CD4-positive, CD25-positive, alpha-beta regulatory T cell (primary cell): ENCODE measurements around the gene DNAJB14. TPM values are rescaled to one million over a fixed set of nuclear protein-coding genes. Genes with fewer than 3 reads are reported as not detected.
"Not testable (repeated sequence)": the region's sequence is repeated elsewhere in the genome, so short reads cannot be mapped to it uniquely, and the experiment has no call there.

Experiments
- ATAC-seq, 2 donors: fragments of 150-1000 bp; cut with Tn5 transposase; one replicate each; pipeline ENCODE4 v1.10.0; 2021; ENCODE audit warnings: low read depth in 2 of 2, moderate number of reproducible peaks in 2 of 2, moderate library complexity in 1 of 2
- DNase-seq, 3 donors: peaks; one replicate each; pipeline versions ENCODE4 v3.0.0 to v3.0.0-alpha.2; 2012 to 2022; ENCODE audit warnings: mixed read lengths in 1 of 3
- H3K27ac ChIP-seq: one replicate; pipeline ENCODE4 v1.7.0; 2013; ENCODE audit warnings: mild to moderate bottlenecking, low read length; ENCODE audit not compliant: insufficient read depth, poor library complexity, severe bottlenecking
- H3K27me3 ChIP-seq: one replicate; pipeline ENCODE4 v1.7.0; 2013; ENCODE audit warnings: low read length; ENCODE audit not compliant: control insufficient read depth, insufficient read depth
- H3K36me3 ChIP-seq: one replicate; pipeline ENCODE4 v1.7.0; 2013; ENCODE audit warnings: mild to moderate bottlenecking, low read length, moderate library complexity; ENCODE audit not compliant: control insufficient read depth, insufficient read depth
- H3K4me1 ChIP-seq: 2 replicates; pipeline ENCODE4 v1.7.0; 2013; ENCODE audit warnings: mild to moderate bottlenecking, low read length; ENCODE audit not compliant: insufficient read depth, control insufficient read depth, poor library complexity, severe bottlenecking
- H3K4me3 ChIP-seq: one replicate; pipeline ENCODE4 v1.7.0; 2013; ENCODE audit warnings: low read depth, mild to moderate bottlenecking, low read length, moderate library complexity
- H3K9me3 ChIP-seq, 2 experiments: 1 replicate in 1 of 2; 2 replicates in 1 of 2; pipeline ENCODE4 v1.7.0; 2013; ENCODE audit warnings: low read length in 2 of 2, mild to moderate bottlenecking in 1 of 2, moderate library complexity in 1 of 2; ENCODE audit not compliant: control insufficient read depth in 2 of 2
- H3K27ac Mint-ChIP-seq, 3 donors: one replicate each; pipeline ENCODE4 v1.8.0; 2020 to 2022; ENCODE audit warnings: mild to moderate bottlenecking in 3 of 3, mixed read lengths in 3 of 3, moderate library complexity in 2 of 3
- H3K27me3 Mint-ChIP-seq: one replicate; pipeline ENCODE4 v1.8.0; 2022; ENCODE audit warnings: mild to moderate bottlenecking, mixed read lengths
- H3K36me3 Mint-ChIP-seq: one replicate; pipeline ENCODE4 v1.8.0; 2020; ENCODE audit warnings: mixed read lengths
- H3K4me1 Mint-ChIP-seq, 4 donors: one replicate each; pipeline ENCODE4 v1.8.0; 2020 to 2022; ENCODE audit warnings: mixed read lengths in 4 of 4, mild to moderate bottlenecking in 1 of 4
- H3K4me3 Mint-ChIP-seq, 4 donors: one replicate each; pipeline ENCODE4 v1.8.0; 2020 to 2022; ENCODE audit warnings: mild to moderate bottlenecking in 4 of 4, mixed read lengths in 4 of 4, moderate library complexity in 3 of 4
- H3K9me3 Mint-ChIP-seq, 7 donors: one replicate each; pipeline ENCODE4 v1.8.0; 2020 to 2022; ENCODE audit warnings: mixed read lengths in 7 of 7, mild to moderate bottlenecking in 3 of 7, moderate library complexity in 2 of 7
- polyA plus RNA-seq, 4 donors: library from polyadenylated mRNA; unstranded; fragments of 300-500 nt; fragmentation: Illumina TruSeq; gene quantifications; one replicate each; pipeline ENCODE4 v1.2.3, GENCODE V29; 2021
- total RNA-seq: library from RNA; stranded (reverse); gene quantifications from one replicate; pipeline ENCODE4 v1.2.3, GENCODE V29; 2022

DNAJB14 gene
- total and polyA plus RNA-seq, 5 donors from 2014 or later: 50.3 to 66.1 (median 54.3) TPM

DNA sequence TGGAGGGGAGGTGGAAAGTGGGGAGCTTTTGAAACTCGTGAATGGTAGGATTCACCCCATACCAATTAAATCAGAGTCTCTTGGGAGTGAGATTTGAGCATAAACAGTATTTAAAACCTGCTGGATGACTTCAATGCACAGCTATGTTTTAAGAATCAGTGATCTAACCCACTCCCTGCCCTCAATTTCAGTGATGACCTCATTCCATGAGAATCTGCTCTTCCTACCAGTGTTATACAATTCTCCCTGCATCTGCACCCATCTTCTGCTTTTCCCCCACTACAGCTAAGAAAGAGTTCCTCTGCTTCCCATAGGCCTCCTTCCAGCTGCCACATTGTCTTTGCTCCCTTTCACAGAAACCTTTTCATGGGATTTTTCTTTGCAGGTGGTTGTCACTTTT, 21.9 kb upstream of the DNAJB14 start:
- Mint-ChIP-seq H3K4me1 (peaks cover 17 to 43% (median 21%) of the 10 kb centered on the region in 4 donors), H3K27ac (no peak overlapping the region), H3K36me3 (no peaks in the 10 kb centered on the region), H3K4me3 (no peak overlapping the region), H3K27me3 (peaks cover 23% of the 10 kb centered on the region), H3K9me3 (peaks cover 0 to 5% (median 1%) of the 10 kb centered on the region in 7 donors)
- peaks cover 19% of the 10 kb centered on the region for H3K4me1 ChIP-seq
- no peak overlapping the region for H3K4me3 ChIP-seq
- ATAC-seq: no peak
- no peaks in the 10 kb centered on the region for H3K36me3 ChIP-seq
- DNase-seq: no peak
- H3K9me3 ChIP-seq: no peaks in the 10 kb centered on the region
- H3K27ac ChIP-seq: no peak overlapping the region
- H3K27me3 ChIP-seq: peaks cover 2% of the 10 kb centered on the region

GRCh38 chr4:99966692-99967091, 20.3 kb upstream of the DNAJB14 start:
- no peaks in the 10 kb centered on the region for H3K36me3 Mint-ChIP-seq
- no peaks in the 10 kb centered on the region for H3K36me3 ChIP-seq

GRCh38 chr4:99965674-99966350, 19.4 kb upstream of the DNAJB14 start:
- H3K4me3 Mint-ChIP-seq: peak overlapping the region; percentile 40 to 76 (median 50)
- peak overlapping the region in 1 of 3 donors; percentile 21 for H3K27ac Mint-ChIP-seq
- peaks cover 19% of the 10 kb centered on the region for H3K4me1 ChIP-seq
- H3K36me3 Mint-ChIP-seq: no peaks in the 10 kb centered on the region
- peaks cover 13% of the 10 kb centered on the region for H3K27me3 Mint-ChIP-seq
- H3K27ac ChIP-seq: no peak overlapping the region
- no peaks in the 10 kb centered on the region for H3K36me3 ChIP-seq
- peaks cover 0 to 2% (median 0%) of the 10 kb centered on the region in 7 donors for H3K9me3 Mint-ChIP-seq
- H3K27me3 ChIP-seq: no peaks in the 10 kb centered on the region
- H3K9me3 ChIP-seq: no peaks in the 10 kb centered on the region
- H3K4me3 ChIP-seq: peak overlapping the region; percentile 69
- ATAC-seq (peak; percentile 64 to 75), DNase-seq (peak in 2 of 3 donors; percentile 53 to 55)
- peaks cover 17 to 43% (median 24%) of the 10 kb centered on the region in 4 donors for H3K4me1 Mint-ChIP-seq

More at GRCh38 chr4:99966692-99967091, 20.3 kb upstream of the DNAJB14 start:
- Histone ChIP-seq H3K27ac (no peak overlapping the region), H3K9me3 (no peaks in the 10 kb centered on the region), H3K4me1 (peaks cover 19% of the 10 kb centered on the region), H3K4me3 (peak overlapping the region; percentile 69), H3K27me3 (no peaks in the 10 kb centered on the region)
- peak overlapping the region in 1 of 3 donors; percentile 21 for H3K27ac Mint-ChIP-seq
- ATAC-seq (no peak), DNase-seq (no peak)
- H3K9me3 Mint-ChIP-seq: peaks cover 0 to 2% (median 0%) of the 10 kb centered on the region in 7 donors
- H3K4me3 Mint-ChIP-seq: no peak overlapping the region
- peaks cover 13% of the 10 kb centered on the region for H3K27me3 Mint-ChIP-seq
- peaks cover 17 to 43% (median 23%) of the 10 kb centered on the region in 4 donors for H3K4me1 Mint-ChIP-seq

GRCh38 chr4:99965173-99965572, 18.8 kb upstream of the DNAJB14 start:
- Mint-ChIP-seq H3K4me3 (peak overlapping the region in 2 of 4 donors; percentile 5 to 56), H3K9me3 (peaks cover 0 to 2% (median 0%) of the 10 kb centered on the region in 7 donors), H3K4me1 (peaks cover 17 to 43% (median 24%) of the 10 kb centered on the region in 4 donors), H3K27ac (peak overlapping the region in 1 of 3 donors; percentile 10), H3K36me3 (no peaks in the 10 kb centered on the region), H3K27me3 (peaks cover 13% of the 10 kb centered on the region)
- ATAC-seq: no peak
- no peaks in the 10 kb centered on the region for H3K9me3 ChIP-seq
- H3K27me3 ChIP-seq: no peaks in the 10 kb centered on the region
- H3K27ac ChIP-seq: no peak overlapping the region
- H3K4me3 ChIP-seq: peak overlapping the region; percentile 69
- DNase-seq: no peak
- peaks cover 19% of the 10 kb centered on the region for H3K4me1 ChIP-seq
- H3K36me3 ChIP-seq: no peaks in the 10 kb centered on the region

DNA sequence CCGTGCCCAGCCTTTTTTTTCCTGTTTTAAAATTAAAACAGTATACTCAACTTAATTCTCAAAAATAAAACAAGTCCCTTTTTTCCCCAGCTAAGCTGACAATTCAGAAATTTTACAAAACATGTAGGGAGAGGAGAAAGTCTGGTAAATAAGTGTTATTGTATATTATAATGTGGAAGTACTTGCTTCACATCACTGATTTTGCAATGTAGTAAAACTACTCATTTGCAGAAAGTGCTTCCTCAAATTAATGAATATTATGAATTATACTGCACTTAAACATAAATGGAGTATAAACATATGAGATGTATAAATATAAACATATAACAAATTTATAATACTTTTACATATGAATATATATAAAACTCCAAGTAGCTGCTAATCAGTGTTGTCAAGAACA, 15.3 kb upstream of the DNAJB14 start:
- no peaks in the 10 kb centered on the region for H3K9me3 ChIP-seq
- ATAC-seq: no peak
- no peak overlapping the region for H3K4me3 Mint-ChIP-seq
- H3K4me1 ChIP-seq: peaks cover 19% of the 10 kb centered on the region
- no peak overlapping the region for H3K27ac Mint-ChIP-seq
- peaks cover 0 to 6% (median 0%) of the 10 kb centered on the region in 7 donors for H3K9me3 Mint-ChIP-seq
- H3K36me3 Mint-ChIP-seq: peaks cover 6% of the 10 kb centered on the region
- DNase-seq: no peak
- no peak overlapping the region for H3K27ac ChIP-seq
- H3K27me3 Mint-ChIP-seq: peaks cover 8% of the 10 kb centered on the region
- no peaks in the 10 kb centered on the region for H3K36me3 ChIP-seq
- no peaks in the 10 kb centered on the region for H3K27me3 ChIP-seq
- peaks cover 16 to 30% (median 23%) of the 10 kb centered on the region in 4 donors for H3K4me1 Mint-ChIP-seq
- H3K4me3 ChIP-seq: no peak overlapping the region

DNA sequence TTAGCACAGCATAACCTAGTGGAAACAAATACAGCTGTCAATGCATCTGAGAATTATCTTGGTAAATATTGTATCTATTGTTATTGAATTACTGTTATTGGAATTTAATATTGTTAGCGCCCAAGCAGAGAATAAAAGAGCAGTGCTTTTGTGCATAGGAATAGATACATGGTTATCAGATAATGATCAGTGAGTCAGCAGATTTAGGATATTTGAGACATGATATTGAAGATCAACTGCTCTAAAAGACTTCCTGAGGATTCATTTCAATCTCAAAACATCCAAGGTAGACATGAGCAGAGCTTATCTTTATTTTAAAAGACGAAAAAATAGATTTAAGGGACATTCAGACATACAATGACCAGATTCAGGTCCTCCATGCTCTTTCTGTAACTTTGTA, 14.2 kb upstream of the DNAJB14 start:
- H3K4me1 Mint-ChIP-seq: peaks cover 10 to 19% (median 17%) of the 10 kb centered on the region in 4 donors
- H3K4me3 Mint-ChIP-seq: no peak overlapping the region
- no peak for ATAC-seq
- no peak overlapping the region for H3K27ac ChIP-seq
- H3K27me3 Mint-ChIP-seq: peaks cover 4% of the 10 kb centered on the region
- H3K4me1 ChIP-seq: peaks cover 9% of the 10 kb centered on the region
- DNase-seq: no peak
- no peak overlapping the region for H3K4me3 ChIP-seq
- no peaks in the 10 kb centered on the region for H3K9me3 ChIP-seq
- H3K9me3 Mint-ChIP-seq: peaks cover 0 to 6% (median 1%) of the 10 kb centered on the region in 7 donors
- H3K27me3 ChIP-seq: no peaks in the 10 kb centered on the region
- H3K36me3 ChIP-seq: no peaks in the 10 kb centered on the region
- H3K27ac Mint-ChIP-seq: no peak overlapping the region
- peaks cover 6% of the 10 kb centered on the region for H3K36me3 Mint-ChIP-seq

GRCh38 chr4:99958207-99958606, 11.8 kb upstream of the DNAJB14 start:
- H3K27ac ChIP-seq, H3K4me3 Mint-ChIP-seq, ATAC-seq, H3K27me3 ChIP-seq, H3K4me1 ChIP-seq, H3K4me3 ChIP-seq, H3K36me3 Mint-ChIP-seq, DNase-seq, H3K9me3 Mint-ChIP-seq, H3K27me3 Mint-ChIP-seq, H3K36me3 ChIP-seq, H3K27ac Mint-ChIP-seq, H3K9me3 ChIP-seq: not testable (repeated sequence)
- peaks cover 0 to 11% (median 4%) of the 10 kb centered on the region in 4 donors for H3K4me1 Mint-ChIP-seq

- no peaks in the 10 kb centered on the region for H3K9me3 ChIP-seq
- Mint-ChIP-seq H3K27me3 (peaks cover 5% of the 10 kb centered on the region), H3K9me3 (peaks cover 0 to 2% (median 0%) of the 10 kb centered on the region in 7 donors), H3K4me1 (peaks cover 6 to 18% (median 14%) of the 10 kb centered on the region in 4 donors), H3K36me3 (peaks cover 4% of the 10 kb centered on the region), H3K27ac (no peak overlapping the region), H3K4me3 (no peak overlapping the region)
- no peaks in the 10 kb centered on the region for H3K27me3 ChIP-seq
- DNase-seq (peak in 1 of 3 donors; percentile 18), ATAC-seq (no peak)
- H3K27ac ChIP-seq: peak overlapping the region; percentile 93
- peaks cover 28% of the 10 kb centered on the region for H3K4me1 ChIP-seq
- no peaks in the 10 kb centered on the region for H3K36me3 ChIP-seq
- peak overlapping the region; percentile 92 for H3K4me3 ChIP-seq
Measured at GRCh38 chr4:99950913-99951254, 4.5 kb upstream of the DNAJB14 start.
